ENCODE data around the gene CDYL.
"Not testable (repeated sequence)": the region's sequence is repeated elsewhere in the genome, so short reads cannot be mapped to it uniquely, and the experiment has no call there.

The CDYL gene

DNA sequence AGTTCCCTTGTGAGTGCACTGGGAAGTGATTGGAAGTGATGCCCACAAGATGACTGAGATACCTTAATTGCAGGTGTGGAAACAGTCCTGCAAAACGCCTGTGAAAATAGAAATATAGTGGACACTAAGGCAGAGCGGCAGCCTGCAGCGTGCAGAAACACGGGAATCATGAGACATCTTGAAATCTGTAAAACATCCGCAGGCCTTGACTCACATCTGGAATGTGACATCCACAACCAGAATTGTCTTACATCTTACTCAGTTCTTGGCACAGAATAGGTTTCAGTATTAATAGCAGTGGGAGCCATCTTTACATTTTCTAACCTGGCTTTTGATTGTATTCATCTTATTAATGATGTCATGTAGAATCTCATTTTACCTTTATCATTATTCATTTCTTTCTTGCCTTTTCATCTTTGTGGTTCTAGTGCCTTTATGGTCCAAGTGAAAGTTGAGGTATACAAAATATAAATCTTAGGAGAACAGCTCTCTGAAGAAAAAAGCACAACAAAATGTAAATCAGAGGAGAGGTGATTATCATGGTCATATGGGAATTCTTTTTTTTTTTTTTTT, 44.6 kb downstream of the CDYL start:
- Histone ChIP-seq H3K27ac (no peak overlapping the region), H3K4me2 (ENCODE audit: low read length) (no peak overlapping the region), H3K27me3 (ENCODE audit: control insufficient read depth, insufficient read depth, low read length) (no peaks in the 10 kb centered on the region), H3K36me3 (ENCODE audit: control insufficient read depth, insufficient read depth, low read length) (no peaks in the 10 kb centered on the region), H3K4me1 (peaks cover 11% of the 10 kb centered on the region), H3K4me3 (ENCODE audit: low read depth, low read length) (no peak overlapping the region), H3K79me2 (peaks cover 75% of the 10 kb centered on the region), H3K9ac (no peak overlapping the region), H2AFZ (no peak overlapping the region), H3K9me3 (ENCODE audit: control insufficient read depth, low read length) (no peaks in the 10 kb centered on the region)
- TF ChIP-seq, protein P1, sequence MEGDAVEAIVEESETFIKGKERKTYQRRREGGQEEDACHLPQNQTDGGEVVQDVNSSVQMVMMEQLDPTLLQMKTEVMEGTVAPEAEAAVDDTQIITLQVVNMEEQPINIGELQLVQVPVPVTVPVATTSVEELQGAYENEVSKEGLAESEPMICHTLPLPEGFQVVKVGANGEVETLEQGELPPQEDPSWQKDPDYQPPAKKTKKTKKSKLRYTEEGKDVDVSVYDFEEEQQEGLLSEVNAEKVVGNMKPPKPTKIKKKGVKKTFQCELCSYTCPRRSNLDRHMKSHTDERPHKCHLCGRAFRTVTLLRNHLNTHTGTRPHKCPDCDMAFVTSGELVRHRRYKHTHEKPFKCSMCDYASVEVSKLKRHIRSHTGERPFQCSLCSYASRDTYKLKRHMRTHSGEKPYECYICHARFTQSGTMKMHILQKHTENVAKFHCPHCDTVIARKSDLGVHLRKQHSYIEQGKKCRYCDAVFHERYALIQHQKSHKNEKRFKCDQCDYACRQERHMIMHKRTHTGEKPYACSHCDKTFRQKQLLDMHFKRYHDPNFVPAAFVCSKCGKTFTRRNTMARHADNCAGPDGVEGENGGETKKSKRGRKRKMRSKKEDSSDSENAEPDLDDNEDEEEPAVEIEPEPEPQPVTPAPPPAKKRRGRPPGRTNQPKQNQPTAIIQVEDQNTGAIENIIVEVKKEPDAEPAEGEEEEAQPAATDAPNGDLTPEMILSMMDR (IDR thresholded peaks at IDR 0.05), result no peak

DNA sequence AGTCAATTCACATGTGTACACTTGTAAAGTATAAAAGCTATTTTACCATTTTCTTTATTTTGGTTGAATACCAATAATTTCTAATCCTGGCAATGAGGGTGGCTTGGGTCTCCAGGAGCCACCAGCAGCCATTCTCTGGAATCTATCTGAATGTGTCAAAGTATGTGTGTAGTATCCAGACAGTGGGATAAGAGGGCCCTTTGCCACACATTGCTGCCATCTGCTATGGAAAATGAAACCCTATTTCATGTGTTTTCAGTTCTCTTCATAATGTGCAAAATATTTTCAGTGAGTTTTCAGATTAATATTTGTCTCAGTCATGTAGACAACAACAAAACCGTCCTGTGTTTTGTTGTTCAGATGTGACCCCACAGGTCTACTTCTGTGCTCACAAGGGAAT, 46.3 kb downstream of the CDYL start:
- no peaks in the 10 kb centered on the region for H3K27me3 ChIP-seq (ENCODE audit: control insufficient read depth, insufficient read depth, low read length)
- H3K4me1 ChIP-seq, result peaks cover 11% of the 10 kb centered on the region
- H3K4me2 ChIP-seq (ENCODE audit: low read length), result no peak overlapping the region
- H3K36me3 ChIP-seq (ENCODE audit: control insufficient read depth, insufficient read depth, low read length), result no peaks in the 10 kb centered on the region
- TF ChIP-seq, protein P1 (IDR thresholded peaks at IDR 0.05), result no peak
- peaks cover 70% of the 10 kb centered on the region for H3K79me2 ChIP-seq
- no peak overlapping the region for H3K4me3 ChIP-seq (ENCODE audit: low read depth, low read length)
- H2AFZ ChIP-seq, result no peak overlapping the region
- H3K9ac ChIP-seq, result no peak overlapping the region
- peaks cover 3% of the 10 kb centered on the region for H3K9me3 ChIP-seq (ENCODE audit: control insufficient read depth, low read length)
- no peak overlapping the region for H3K27ac ChIP-seq

DNA sequence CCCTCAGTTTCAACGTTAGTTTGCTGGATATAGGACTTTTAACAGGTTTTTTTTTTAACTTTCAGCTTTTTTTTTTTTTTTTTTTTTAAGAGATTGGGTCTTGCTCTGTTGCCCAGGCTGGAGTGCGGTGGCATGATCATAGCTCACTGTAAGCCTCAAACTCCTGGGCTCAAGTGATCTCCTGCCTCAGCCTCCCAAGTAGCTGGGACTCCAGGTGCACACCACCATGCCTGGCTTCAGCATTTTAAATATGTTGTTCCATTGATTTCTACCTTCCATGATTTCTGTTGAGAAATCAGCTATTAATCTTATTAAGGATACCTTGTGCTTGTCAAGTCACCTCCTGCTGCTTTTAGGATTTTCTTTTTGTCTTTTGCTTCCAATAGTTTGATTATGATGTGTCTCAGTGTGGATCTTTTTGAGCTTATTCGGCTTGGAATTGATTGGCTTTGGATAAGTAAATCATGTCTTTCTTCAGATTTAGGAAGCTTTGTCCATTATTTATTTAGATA, 52.0 kb downstream of the CDYL start:
- H3K4me3 ChIP-seq (ENCODE audit: low read depth, low read length), result no peak overlapping the region
- no peak overlapping the region for H3K9ac ChIP-seq
- H3K9me3 ChIP-seq (ENCODE audit: control insufficient read depth, low read length), result peaks cover 3% of the 10 kb centered on the region
- H2AFZ ChIP-seq, result no peak overlapping the region
- H3K4me1 ChIP-seq, result no peaks in the 10 kb centered on the region
- no peaks in the 10 kb centered on the region for H3K27me3 ChIP-seq (ENCODE audit: control insufficient read depth, insufficient read depth, low read length)
- H3K36me3 ChIP-seq (ENCODE audit: control insufficient read depth, insufficient read depth, low read length), result no peaks in the 10 kb centered on the region
- no peak overlapping the region for H3K27ac ChIP-seq
- H3K79me2 ChIP-seq, result peaks cover 34% of the 10 kb centered on the region
- TF ChIP-seq, protein P1 (IDR thresholded peaks at IDR 0.05), result no peak
- H3K4me2 ChIP-seq (ENCODE audit: low read length), result no peak overlapping the region

DNA sequence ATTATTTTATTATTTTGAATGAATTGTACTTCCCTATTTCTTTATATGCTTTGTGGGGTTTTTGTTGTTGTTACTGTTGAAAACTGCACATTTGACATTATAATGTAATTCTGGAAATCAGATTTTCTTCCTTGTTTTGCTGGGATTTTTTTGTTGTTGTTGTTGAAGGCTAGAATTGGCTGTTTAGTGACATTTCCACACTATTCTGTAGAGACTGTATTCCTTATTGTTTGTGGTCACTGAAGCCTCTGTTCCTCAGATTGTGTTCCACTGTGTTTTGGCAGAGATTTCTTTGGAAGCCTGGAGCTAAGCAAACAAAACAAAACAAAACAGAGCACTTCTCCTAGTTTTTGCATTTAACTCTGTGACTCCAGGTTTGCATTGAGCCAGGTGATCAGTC, 52.9 kb downstream of the CDYL start:
- no peaks in the 10 kb centered on the region for H3K4me1 ChIP-seq
- H3K9ac ChIP-seq, result no peak overlapping the region
- H3K79me2 ChIP-seq, result peaks cover 31% of the 10 kb centered on the region
- no peak overlapping the region for H3K27ac ChIP-seq
- TF ChIP-seq, protein P1 (IDR thresholded peaks at IDR 0.05), result no peak
- no peak overlapping the region for H3K4me2 ChIP-seq (ENCODE audit: low read length)
- H3K36me3 ChIP-seq (ENCODE audit: control insufficient read depth, insufficient read depth, low read length), result no peaks in the 10 kb centered on the region
- H2AFZ ChIP-seq, result no peak overlapping the region
- peaks cover 3% of the 10 kb centered on the region for H3K9me3 ChIP-seq (ENCODE audit: control insufficient read depth, low read length)
- no peak overlapping the region for H3K4me3 ChIP-seq (ENCODE audit: low read depth, low read length)
- H3K27me3 ChIP-seq (ENCODE audit: control insufficient read depth, insufficient read depth, low read length), result no peaks in the 10 kb centered on the region

DNA sequence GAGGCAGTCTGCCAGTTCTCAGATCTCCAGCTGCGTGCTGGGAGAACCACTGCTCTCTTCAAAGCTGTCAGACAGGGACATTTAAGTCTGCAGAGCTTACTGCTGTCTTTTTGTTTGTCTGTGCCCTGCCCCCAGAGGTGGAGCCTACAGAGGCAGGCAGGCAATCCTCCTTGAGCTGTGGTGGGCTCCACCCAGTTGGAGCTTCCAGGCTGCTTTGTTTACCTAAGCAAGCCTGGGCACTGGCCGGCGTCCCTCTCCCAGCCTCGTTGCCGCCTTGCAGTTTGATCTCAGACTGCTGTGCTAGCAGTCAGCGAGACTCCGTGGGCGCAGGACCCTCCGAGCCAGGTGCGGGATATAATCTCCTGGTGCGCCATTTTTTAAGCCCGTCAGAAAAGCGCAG, 59.3 kb downstream of the CDYL start:
- not testable (repeated sequence) for H3K4me2 ChIP-seq (ENCODE audit: low read length); H3K4me1 ChIP-seq; H3K9ac ChIP-seq; H3K36me3 ChIP-seq (ENCODE audit: control insufficient read depth, insufficient read depth, low read length); H3K4me3 ChIP-seq (ENCODE audit: low read depth, low read length); H3K9me3 ChIP-seq (ENCODE audit: control insufficient read depth, low read length); H3K27ac ChIP-seq; H2AFZ ChIP-seq; H3K27me3 ChIP-seq (ENCODE audit: control insufficient read depth, insufficient read depth, low read length)
- peaks cover 39% of the 10 kb centered on the region for H3K79me2 ChIP-seq
